ENCODE measurements around the gene ARID4B.
"Not testable (repeated sequence)": the region's sequence is repeated elsewhere in the genome, so short reads cannot be mapped to it uniquely, and the experiment has no call there.

DNA sequence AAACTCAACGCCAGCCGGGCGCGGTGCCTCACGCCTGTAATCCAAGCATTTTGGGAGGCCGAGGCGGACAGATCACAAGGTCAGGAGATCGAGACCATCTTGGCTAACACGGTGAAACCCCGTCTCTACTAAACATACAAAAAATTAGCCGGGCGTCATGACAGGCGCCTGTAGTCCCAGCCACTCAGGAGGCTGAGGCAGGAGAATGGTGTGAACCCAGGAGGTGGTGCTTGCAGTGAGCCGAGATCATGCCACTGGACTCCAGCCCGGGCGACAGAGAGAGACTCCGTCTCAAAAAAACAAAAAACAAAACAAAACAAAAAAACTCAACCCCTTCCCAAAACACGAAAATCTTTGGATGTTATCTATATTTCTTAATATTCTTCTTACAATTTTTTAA lies 58.0 kb downstream of the ARID4B start:
- not testable (repeated sequence) for TF ChIP-seq CTCF (conservative IDR thresholded peaks at IDR 0.05; ENCODE audit: low read depth, low read length); EZH2 (IDR thresholded peaks at IDR 0.05; ENCODE audit: borderline replicate concordance, low read depth, low read length, poor library complexity, severe bottlenecking)

All from A673 (cell line).